ENCODE measurements around the gene PPM1E. TPM values are rescaled to one million over a fixed set of nuclear protein-coding genes. Genes with fewer than 3 reads are reported as not detected.

The PPM1E gene
- polyA plus RNA-seq, 1 donor (not counting 4 experiments of a cell fraction or from before 2014, with no cell fraction given) = not detected

- no peak overlapping the region for H3K9ac ChIP-seq (ENCODE audit: control insufficient read depth, extremely low read depth, insufficient read depth, low read length)
- H3K4me3 ChIP-seq (ENCODE audit: control insufficient read depth in 2 of 3, extremely low read depth in 1 of 3, insufficient read depth in 2 of 3, low read depth in 1 of 3, low read length in 3 of 3) = no peak overlapping the region
- H3K27me3 ChIP-seq (ENCODE audit: control insufficient read depth, extremely low read depth, insufficient read depth, low read length) = no peaks in the 10 kb centered on the region
- dilution Hi-C loops (cut with MboI; ENCODE audit: extremely low pct_ligation_motif_present, low sequenced_read_pairs) = no loop called here
- H3K36me3 ChIP-seq (ENCODE audit: control insufficient read depth in 2 of 2, extremely low read depth in 1 of 2, insufficient read depth in 2 of 2, low read length in 2 of 2) = no peaks in the 10 kb centered on the region
- TF ChIP-seq CTCF (optimal IDR thresholded peaks at IDR 0.05 in 1 of 3, IDR thresholded peaks at IDR 0.05 in 1 of 3, conservative IDR thresholded peaks at IDR 0.05 in 1 of 3; ENCODE audit: extremely low read depth in 1 of 3, insufficient read depth in 2 of 3, low read length in 3 of 3) = no peak
- no peak for TF ChIP-seq EZH2 (IDR thresholded peaks at IDR 0.05; ENCODE audit: low read length)
- H3K79me2 ChIP-seq (ENCODE audit: control insufficient read depth, insufficient read depth, low read length) = no peaks in the 10 kb centered on the region
- DNase-seq (ENCODE audit: low read depth, low spot score) (no peak), FAIRE-seq (no peak)
- H3K4me2 ChIP-seq (ENCODE audit: control insufficient read depth, extremely low read depth, insufficient read depth, low read depth, low read length) = no peak overlapping the region
- H3K9me3 ChIP-seq (ENCODE audit: control insufficient read depth, low read depth, low read length) = no peaks in the 10 kb centered on the region
- H3K4me1 ChIP-seq (ENCODE audit: control insufficient read depth, extremely low read depth, insufficient read depth, low read length) = no peaks in the 10 kb centered on the region
- no peaks in the 10 kb centered on the region for H3K9me1 ChIP-seq (ENCODE audit: control insufficient read depth, extremely low read depth, insufficient read depth, low read length)
- H4K20me1 ChIP-seq (ENCODE audit: control insufficient read depth, extremely low read depth, insufficient read depth, low read length) = no peaks in the 10 kb centered on the region
- H2AFZ ChIP-seq (ENCODE audit: control insufficient read depth, low read length) = no peak overlapping the region
- no peak overlapping the region for H3K27ac ChIP-seq (ENCODE audit: control insufficient read depth, insufficient read depth, low read length)
Measured at GRCh38 chr17:58902322-58902721, 146.7 kb downstream of the PPM1E start.

DNA sequence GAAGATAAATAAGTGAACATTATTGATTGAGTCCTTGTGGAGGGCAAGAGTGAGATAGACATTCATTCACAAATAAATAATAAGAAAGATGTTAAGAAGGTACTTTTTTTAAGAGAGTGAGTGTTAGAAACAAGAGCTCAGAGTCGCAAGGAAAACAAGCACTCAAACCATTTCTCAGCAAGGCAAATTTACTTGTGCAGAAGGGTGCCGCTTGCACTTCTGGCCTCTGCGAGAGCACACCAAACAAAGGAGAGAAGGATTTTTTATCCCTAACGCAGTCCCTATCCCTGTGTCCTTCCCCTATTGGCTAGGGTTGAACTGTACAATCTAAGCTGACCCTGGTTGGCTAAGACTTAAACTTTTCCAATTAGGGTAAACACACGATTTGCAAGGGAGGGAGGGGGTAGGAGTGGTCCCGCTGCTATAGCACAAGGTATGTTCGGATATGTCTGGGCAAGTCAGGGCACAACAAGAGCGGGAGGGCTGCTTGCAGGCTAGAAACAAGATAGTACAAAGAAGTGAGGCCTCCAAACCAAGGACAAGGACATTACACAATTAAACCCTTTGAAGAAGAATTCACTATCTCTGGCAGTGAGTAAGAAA lies 156.2 kb downstream of the PPM1E start:
- Histone ChIP-seq H2AFZ (ENCODE audit: control insufficient read depth, low read length) (no peak overlapping the region), H3K4me3 (ENCODE audit: control insufficient read depth in 2 of 3, extremely low read depth in 1 of 3, insufficient read depth in 2 of 3, low read depth in 1 of 3, low read length in 3 of 3) (no peak overlapping the region), H3K36me3 (ENCODE audit: control insufficient read depth in 2 of 2, extremely low read depth in 1 of 2, insufficient read depth in 2 of 2, low read length in 2 of 2) (no peaks in the 10 kb centered on the region), H3K79me2 (ENCODE audit: control insufficient read depth, insufficient read depth, low read length) (no peaks in the 10 kb centered on the region), H3K4me2 (ENCODE audit: control insufficient read depth, extremely low read depth, insufficient read depth, low read depth, low read length) (no peak overlapping the region), H3K9ac (ENCODE audit: control insufficient read depth, extremely low read depth, insufficient read depth, low read length) (no peak overlapping the region), H3K9me1 (ENCODE audit: control insufficient read depth, extremely low read depth, insufficient read depth, low read length) (no peaks in the 10 kb centered on the region), H3K27ac (ENCODE audit: control insufficient read depth, insufficient read depth, low read length) (no peak overlapping the region), H3K4me1 (ENCODE audit: control insufficient read depth, extremely low read depth, insufficient read depth, low read length) (no peaks in the 10 kb centered on the region), H3K9me3 (ENCODE audit: control insufficient read depth, low read depth, low read length) (peaks cover 3% of the 10 kb centered on the region), H3K27me3 (ENCODE audit: control insufficient read depth, extremely low read depth, insufficient read depth, low read length) (no peaks in the 10 kb centered on the region), H4K20me1 (ENCODE audit: control insufficient read depth, extremely low read depth, insufficient read depth, low read length) (no peaks in the 10 kb centered on the region)
- DNase-seq (ENCODE audit: low read depth, low spot score) (no peak), FAIRE-seq (no peak)
- dilution Hi-C loops (cut with MboI; ENCODE audit: extremely low pct_ligation_motif_present, low sequenced_read_pairs) = no loop called here
- no peak for TF ChIP-seq EZH2 (IDR thresholded peaks at IDR 0.05; ENCODE audit: low read length)
- TF ChIP-seq CTCF (optimal IDR thresholded peaks at IDR 0.05 in 1 of 3, IDR thresholded peaks at IDR 0.05 in 1 of 3, conservative IDR thresholded peaks at IDR 0.05 in 1 of 3; ENCODE audit: extremely low read depth in 1 of 3, insufficient read depth in 2 of 3, low read length in 3 of 3) = no peak

All from keratinocyte (primary cell).